Epithelial cell of esophagus (primary cell): ENCODE measurements around the gene COG4.

Experiments used
- DNase-seq: peaks from one replicate; pipeline ENCODE4 v3.0.0; 2010; ENCODE audit warnings: low read depth
- H3K4me3 ChIP-seq: 2 replicates; pipeline ENCODE4 v1.5.1; 2011; ENCODE audit warnings: mild to moderate bottlenecking, low read length, control low read depth
- CTCF ChIP-seq: IDR thresholded peaks from 2 replicates; pipeline ENCODE4 v1.5.1; 2011; ENCODE audit warnings: low read depth, mild to moderate bottlenecking, low read length, control low read depth, inconsistent platforms; ENCODE audit not compliant: insufficient read depth; ENCODE audit errors: missing control alignments

COG4 gene

GRCh38 chr16:70475054-70475871 is 48.1 kb downstream of the COG4 start:
- DNase-seq = peak; percentile 20
- H3K4me3 ChIP-seq = no peak overlapping the region
- no peak for TF ChIP-seq CTCF

GRCh38 chr16:70474320-70475053 is 48.9 kb downstream of the COG4 start:
- DNase-seq = no peak
- TF ChIP-seq CTCF = no peak

GRCh38 chr16:70473446-70474319 is 49.7 kb downstream of the COG4 start:
- DNase-seq = no peak
- TF ChIP-seq CTCF = no peak

More at GRCh38 chr16:70474320-70475053, 48.9 kb downstream of the COG4 start:
- H3K4me3 ChIP-seq = no peak overlapping the region

GRCh38 chr16:70472786-70473433 is 50.4 kb downstream of the COG4 start:
- no peak overlapping the region for H3K4me3 ChIP-seq
- DNase-seq = no peak
- no peak for TF ChIP-seq CTCF

More at GRCh38 chr16:70473446-70474319, 49.7 kb downstream of the COG4 start:
- H3K4me3 ChIP-seq = no peak overlapping the region

GRCh38 chr16:70470927-70471341 is 52.4 kb downstream of the COG4 start:
- peak; percentile 6 for TF ChIP-seq CTCF
- no peak overlapping the region for H3K4me3 ChIP-seq

More at GRCh38 chr16:70470927-70471341, 52.4 kb downstream of the COG4 start:
- no peak for DNase-seq
